ENCODE data around the gene SLC5A9. TPM values are rescaled to one million over a fixed set of nuclear protein-coding genes. Genes with fewer than 3 reads are reported as not detected.

The SLC5A9 gene
- total and polyA plus RNA-seq, 2 of the 13 experiments (the other 11 are each of a cell fraction or from before 2014, with no cell fraction given), result 42.0 to 65.0 TPM

DNA sequence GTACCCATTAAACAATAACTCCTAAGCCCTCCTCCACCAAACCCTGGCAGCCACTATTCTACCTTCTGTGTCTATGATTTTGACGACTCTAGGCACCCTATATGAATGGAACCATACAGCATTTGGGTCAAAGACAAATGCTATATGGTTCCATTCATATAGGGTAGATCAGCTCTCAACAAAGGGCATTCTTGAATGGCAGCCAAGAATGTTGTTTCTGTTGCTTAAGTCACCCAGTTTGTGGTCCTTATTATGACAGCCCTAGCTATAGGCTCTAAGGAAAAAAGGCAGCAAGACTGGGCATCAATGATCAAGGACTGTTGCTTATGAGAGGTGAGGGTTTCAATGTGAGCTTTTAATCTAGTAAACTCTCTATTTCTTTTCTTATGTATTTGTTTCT, 4.7 kb upstream of the SLC5A9 start:
- H3K27me3 ChIP-seq (ENCODE audit: control insufficient read depth in 1 of 2, insufficient read depth in 2 of 2, low read length in 2 of 2), result peaks cover 0 to 15% of the 10 kb centered on the region in 2 experiments; a peak in 3 of 5 replicates
- H3K9me3 ChIP-seq (ENCODE audit: low read length), result no peaks in the 10 kb centered on the region
- no peak overlapping the region for H3K9ac ChIP-seq (ENCODE audit: insufficient read depth, low read depth, low read length)
- H3K79me2 ChIP-seq (ENCODE audit: insufficient read depth, low read length), result no peaks in the 10 kb centered on the region
- H4K20me1 ChIP-seq (ENCODE audit: insufficient read depth, low read length), result no peaks in the 10 kb centered on the region
- TF ChIP-seq CREB1 (IDR thresholded peaks at IDR 0.05), result no peak
- TF ChIP-seq CREB1 (CRISPR knock-in tag; IDR thresholded peaks at IDR 0.05), result no peak
- TF ChIP-seq, protein P1, sequence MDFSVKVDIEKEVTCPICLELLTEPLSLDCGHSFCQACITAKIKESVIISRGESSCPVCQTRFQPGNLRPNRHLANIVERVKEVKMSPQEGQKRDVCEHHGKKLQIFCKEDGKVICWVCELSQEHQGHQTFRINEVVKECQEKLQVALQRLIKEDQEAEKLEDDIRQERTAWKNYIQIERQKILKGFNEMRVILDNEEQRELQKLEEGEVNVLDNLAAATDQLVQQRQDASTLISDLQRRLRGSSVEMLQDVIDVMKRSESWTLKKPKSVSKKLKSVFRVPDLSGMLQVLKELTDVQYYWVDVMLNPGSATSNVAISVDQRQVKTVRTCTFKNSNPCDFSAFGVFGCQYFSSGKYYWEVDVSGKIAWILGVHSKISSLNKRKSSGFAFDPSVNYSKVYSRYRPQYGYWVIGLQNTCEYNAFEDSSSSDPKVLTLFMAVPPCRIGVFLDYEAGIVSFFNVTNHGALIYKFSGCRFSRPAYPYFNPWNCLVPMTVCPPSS (IDR thresholded peaks at IDR 0.05), result no peak
- no peak for TF ChIP-seq ZNF572 (CRISPR knock-in tag; IDR thresholded peaks at IDR 0.05)
- TF ChIP-seq ZNF615 (CRISPR knock-in tag; IDR thresholded peaks at IDR 0.05; ENCODE audit: borderline replicate concordance), result no peak
- TF ChIP-seq FOXO1 (CRISPR knock-in tag; IDR thresholded peaks at IDR 0.05), result no peak
- TF ChIP-seq MAF1 (CRISPR knock-in tag; IDR thresholded peaks at IDR 0.05; ENCODE audit: borderline replicate concordance), result no peak
- no peak for TF ChIP-seq POLR2G (IDR thresholded peaks at IDR 0.05; ENCODE audit: low read depth, low read length)
- TF ChIP-seq HMG20A (CRISPR knock-in tag; IDR thresholded peaks at IDR 0.05; ENCODE audit: borderline replicate concordance), result no peak
- no peak for TF ChIP-seq POGZ (CRISPR knock-in tag; IDR thresholded peaks at IDR 0.05)
- no peak for TF ChIP-seq ZNF672 (CRISPR knock-in tag; IDR thresholded peaks at IDR 0.05)
- no peak for TF ChIP-seq SMARCE1 (IDR thresholded peaks at IDR 0.05; ENCODE audit: borderline replicate concordance)
- no peaks in the 10 kb centered on the region for H3K36me3 ChIP-seq (replicated peaks in 1 of 2; ENCODE audit: control insufficient read depth in 1 of 2, insufficient read depth in 2 of 2, low read length in 2 of 2)
- POLR2A ChIA-PET, result no interaction called here
- FAIRE-seq (no peak), DNase-seq (ENCODE audit: low spot score) (no peak), ATAC-seq (no peak)
- CTCF ChIA-PET (ENCODE audit: low intra/inter-chr PET ratio, low total read pairs), result no interaction called here
- no peak overlapping the region for H3K27ac ChIP-seq (ENCODE audit: extremely low read length, insufficient read depth, low read length)
- 0% methylated on average over 1 of the region's 1 CpG for WGBS (ENCODE audit: low lambda C conversion rate)
- in situ Hi-C loops (cut with HindIII; ENCODE audit: extremely low pct_ligation_motif_present, low pct_unique_long_range_greater_than_20kb), result no loop called here
- no peak overlapping the region for H2AFZ ChIP-seq (ENCODE audit: low read length)
- H3K4me3 ChIP-seq (replicated peaks in 1 of 3; ENCODE audit: insufficient read depth in 1 of 3, low read depth in 2 of 3, low read length in 3 of 3), result no peak overlapping the region
- H3K4me2 ChIP-seq (ENCODE audit: low read depth, low read length), result no peak overlapping the region
- intact Hi-C loops (cut with micrococcal nuclease; ENCODE audit: unreplicated experiment), result no loop called here
- peaks cover 52% of the 10 kb centered on the region for H3K4me1 ChIP-seq (ENCODE audit: insufficient read depth, low read length)
- BruUV-seq (replicated peaks), result no TSS peak
